Stomach (tissue), 9 donors: Measurements from ENCODE around the gene BCAS3. TPM values are rescaled to one million over a fixed set of nuclear protein-coding genes. Genes with fewer than 3 reads are reported as not detected.
"Not testable (repeated sequence)": the region's sequence is repeated elsewhere in the genome, so short reads cannot be mapped to it uniquely, and the experiment has no call there.

Source experiments
- DNase-seq, 2 donors: peaks; one replicate each; pipeline versions ENCODE4 v3.0.0 to v3.0.0-alpha.2; 2013 to 2019
- H3K27ac ChIP-seq, 5 donors: fragments of 200-600 bp in 4 of 5; sonication (generic) in 4 of 5; one replicate each; pipeline ENCODE4 v1.5.1; 2013 to 2019; ENCODE audit warnings: mild to moderate bottlenecking in 1 of 5, moderate library complexity in 1 of 5
- H3K27me3 ChIP-seq, 3 donors: fragments of 200-600 bp; sonication (generic); one replicate each; pipeline ENCODE4 v1.5.1; 2017 to 2019; ENCODE audit warnings: mixed run types in 1 of 3
- H3K36me3 ChIP-seq, 4 donors: fragments of 200-600 bp; sonication (generic); 1 replicate in 3 of 4; 2 replicates in 1 of 4; pipeline ENCODE4 v1.5.1; 2016 to 2019
- H3K4me1 ChIP-seq, 4 donors: fragments of 200-600 bp; sonication (generic); one replicate each; pipeline ENCODE4 v1.5.1; 2016 to 2019
- H3K4me3 ChIP-seq, 4 donors: fragments of 200-600 bp; sonication (generic) in 3 of 4; one replicate each; pipeline ENCODE4 v1.5.1; 2016 to 2019; ENCODE audit warnings: mild to moderate bottlenecking in 1 of 4
- H3K9me3 ChIP-seq, 4 donors: fragments of 200-600 bp; sonication (generic); one replicate each; pipeline ENCODE4 v1.5.1; 2016 to 2019
- CTCF ChIP-seq, 7 experiments: fragments of 450-650 bp in 4 of 7; fragments of 200-600 bp in 3 of 7; sonication (generic) in 3 of 7; IDR thresholded peaks; one replicate each; pipeline ENCODE4 v1.5.1; 2016 to 2019; ENCODE audit warnings: antibody characterized with exemption in 7 of 7, control low read depth in 2 of 7, mild to moderate bottlenecking in 1 of 7
- EP300 ChIP-seq: sonication (generic); formaldehyde crosslinking; IDR thresholded peaks from one replicate; pipeline ENCODE4 v1.6.1; 2017; ENCODE audit warnings: antibody characterized with exemption
- POLR2A ChIP-seq, 4 donors: fragments of 450-650 bp; IDR thresholded peaks; one replicate each; pipeline ENCODE4 v1.6.1; 2016; ENCODE audit warnings: antibody characterized with exemption in 4 of 4, control low read depth in 2 of 4, mild to moderate bottlenecking in 1 of 4, moderate library complexity in 1 of 4
- POLR2AphosphoS5 ChIP-seq, 3 donors: sonication (generic); formaldehyde crosslinking; IDR thresholded peaks; one replicate each; pipeline ENCODE4 v1.6.1; 2016; ENCODE audit warnings: antibody characterized with exemption in 3 of 3
- WGBS, 5 donors: extraction: QIAGEN DNeasy Blood & Tissue Kit in 3 of 5; methylation state at CpG; one replicate each; pipeline versions ENCODE4 v1.1.5 to v1.1.7; 2013 to 2018; 5-methylcytosine and 5-hydroxymethylcytosine counted together
- intact Hi-C: fragments of 100-400 bp; cut with DNase I; formaldehyde crosslinking; loops from one replicate; pipeline ENCODE4 v1.15.1; 2023; ENCODE audit warnings: low total_unique reads
- polyA plus RNA-seq, 3 donors: library from polyadenylated mRNA; stranded (reverse); fragments of 200-250 nt; gene quantifications; one replicate each; pipeline ENCODE4 v1.2.3, GENCODE V29; 2013
- total RNA-seq, 5 donors: library from RNA; depleted of rRNA; stranded (reverse); fragments of >200 nt; gene quantifications; one replicate each; pipeline versions ENCODE4 v1.1.0 to v1.2.3, GENCODE V29; 2014 to 2016
- donor health status: healthy with polysubstance abuse.
- donor health status: Bipolar disorder and iron deficiency.
- donor health status: healthy.

BCAS3 gene
- total and polyA plus RNA-seq, 8 donors, result 4.9 to 150 (median 25.3) TPM

DNA sequence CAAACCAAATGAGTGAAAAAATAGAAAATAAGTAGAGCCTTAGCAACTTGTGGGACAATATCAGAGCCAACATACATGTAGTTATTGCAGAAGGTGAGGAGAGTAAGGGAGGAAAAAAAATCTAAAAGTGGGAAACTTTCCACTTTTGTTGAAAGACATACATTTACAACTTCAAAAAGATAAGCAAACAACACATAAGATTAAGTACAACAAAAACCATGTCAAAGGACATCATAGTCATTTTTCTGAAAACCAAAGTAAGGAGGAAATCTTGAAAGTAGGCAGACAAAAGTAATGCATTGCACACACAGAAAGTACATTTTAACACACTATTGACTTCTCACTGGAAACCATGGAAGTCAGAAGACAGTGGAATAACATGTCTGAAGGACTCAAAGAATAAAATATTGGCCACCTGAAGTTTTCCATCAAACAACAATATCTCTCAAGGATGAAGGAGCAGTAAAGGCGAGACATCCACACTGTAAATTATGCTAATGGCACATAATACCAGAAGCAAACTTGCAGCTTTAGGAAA, 291.9 kb downstream of the BCAS3 start:
- H3K9me3 ChIP-seq, result no peaks in the 10 kb centered on the region
- DNase-seq, result no peak
- TF ChIP-seq CTCF (IDR thresholded peaks at IDR 0.05), result no peak
- no peak for TF ChIP-seq EP300
- no peak for TF ChIP-seq POLR2A (IDR thresholded peaks at IDR 0.05)
- TF ChIP-seq POLR2AphosphoS5 (IDR thresholded peaks at IDR 0.05), result no peak
- no peaks in the 10 kb centered on the region for H3K27me3 ChIP-seq
- WGBS, 5 donors, result 88 to 98% (median 96%) methylated on average over 1 of the region's 1 CpG
- no peaks in the 10 kb centered on the region for H3K36me3 ChIP-seq
- intact Hi-C loops, result no loop called here
- no peak overlapping the region for H3K27ac ChIP-seq
- H3K4me3 ChIP-seq, result no peak overlapping the region
- H3K4me1 ChIP-seq, result no peaks in the 10 kb centered on the region

GRCh38 chr17:60970741-60971140, 293.1 kb downstream of the BCAS3 start:
- no peak for TF ChIP-seq CTCF (IDR thresholded peaks at IDR 0.05)
- TF ChIP-seq POLR2A (IDR thresholded peaks at IDR 0.05), result no peak
- no peak for TF ChIP-seq EP300
- no peak for TF ChIP-seq POLR2AphosphoS5 (IDR thresholded peaks at IDR 0.05)
- H3K27ac ChIP-seq, result no peak overlapping the region
- H3K4me1 ChIP-seq, result no peaks in the 10 kb centered on the region
- H3K9me3 ChIP-seq, result no peaks in the 10 kb centered on the region
- H3K36me3 ChIP-seq, result no peaks in the 10 kb centered on the region
- H3K4me3 ChIP-seq, result no peak overlapping the region
- DNase-seq, result no peak
- intact Hi-C loops, result no loop called here
- no peaks in the 10 kb centered on the region for H3K27me3 ChIP-seq

DNA sequence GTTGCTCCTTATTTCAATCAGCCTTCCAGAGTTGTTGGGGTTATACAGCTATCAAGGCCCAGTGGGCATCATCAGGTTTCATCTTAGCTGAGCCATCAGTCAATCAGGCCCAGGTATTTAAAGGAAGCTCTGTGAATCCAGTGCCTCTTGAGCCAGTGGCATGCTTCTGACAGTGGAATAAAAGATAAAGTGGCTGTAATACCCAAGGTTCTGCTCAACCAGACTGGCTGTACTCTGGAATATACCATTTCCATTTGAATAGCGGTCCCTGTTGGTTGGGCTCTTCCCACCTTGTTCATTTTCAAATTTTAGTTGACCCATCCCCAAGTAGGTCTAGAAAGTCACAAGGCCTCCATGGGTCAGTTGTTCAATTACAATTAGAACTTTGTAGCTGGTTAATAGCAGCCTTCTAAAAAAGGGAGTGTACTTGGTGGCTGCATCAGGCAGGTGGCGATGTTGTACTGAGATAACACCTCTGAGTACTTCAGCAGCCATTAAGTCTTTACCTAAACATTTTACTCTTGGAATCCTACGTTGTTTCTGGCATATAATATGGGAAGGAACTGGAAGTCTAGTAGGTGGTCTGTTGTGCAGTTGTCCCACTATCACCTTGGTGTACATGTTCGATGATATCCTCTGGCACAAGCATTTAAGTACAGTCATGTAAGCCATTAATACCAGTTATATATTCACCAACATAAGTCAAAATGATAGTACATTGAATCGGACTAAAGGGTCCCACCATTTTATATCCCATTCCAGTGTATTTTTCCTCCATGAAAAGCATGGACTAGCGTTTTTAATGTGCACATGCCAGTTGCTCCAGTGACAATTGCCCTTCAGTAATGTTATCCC, 294.1 kb downstream of the BCAS3 start:
- peak; percentile 40 to 82 for DNase-seq
- intact Hi-C loops, result no loop called here
- H3K36me3 ChIP-seq, result no peaks in the 10 kb centered on the region
- WGBS, 5 donors, result 42 to 55% (median 47%) methylated on average over 6 of the region's 6 CpGs
- H3K27ac ChIP-seq, result no peak overlapping the region
- H3K27me3 ChIP-seq, result no peaks in the 10 kb centered on the region
- H3K4me3 ChIP-seq, result no peak overlapping the region
- no peaks in the 10 kb centered on the region for H3K4me1 ChIP-seq
- peak in 1 of 3 donors; percentile 19 for TF ChIP-seq POLR2AphosphoS5 (IDR thresholded peaks at IDR 0.05)
- TF ChIP-seq POLR2A (IDR thresholded peaks at IDR 0.05), result no peak
- TF ChIP-seq EP300, result no peak
- peak in 5 of 7 experiments; percentile 35 to 58 (median 43) for TF ChIP-seq CTCF (IDR thresholded peaks at IDR 0.05)
- no peaks in the 10 kb centered on the region for H3K9me3 ChIP-seq

DNA sequence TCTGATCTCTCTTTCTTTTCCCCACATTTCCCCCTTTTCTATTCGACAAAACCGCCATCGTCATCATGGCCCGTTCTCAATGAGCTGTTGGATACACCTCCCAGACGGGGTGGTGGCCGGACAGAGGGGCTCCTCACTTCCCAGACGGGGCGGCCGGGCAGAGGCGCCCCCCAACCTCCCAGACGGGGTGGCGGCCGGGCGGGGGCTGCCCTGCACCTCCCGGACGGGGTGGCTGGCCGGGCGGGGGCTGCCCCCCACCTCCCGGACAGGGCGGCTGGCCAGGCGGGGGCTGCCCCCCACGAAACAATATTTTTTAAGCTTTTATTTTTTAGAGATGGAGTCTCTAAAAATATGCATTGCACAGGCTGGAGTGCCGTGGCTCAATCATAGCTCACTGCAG, 299.2 kb downstream of the BCAS3 start:
- H3K9me3 ChIP-seq, H3K36me3 ChIP-seq, H3K27ac ChIP-seq, H3K27me3 ChIP-seq, H3K4me3 ChIP-seq, intact Hi-C loops, DNase-seq, H3K4me1 ChIP-seq: not testable (repeated sequence)
- 95 to 99% (median 98%) methylated on average over 19 to 22 of the region's 23 CpGs for WGBS, 5 donors

DNA sequence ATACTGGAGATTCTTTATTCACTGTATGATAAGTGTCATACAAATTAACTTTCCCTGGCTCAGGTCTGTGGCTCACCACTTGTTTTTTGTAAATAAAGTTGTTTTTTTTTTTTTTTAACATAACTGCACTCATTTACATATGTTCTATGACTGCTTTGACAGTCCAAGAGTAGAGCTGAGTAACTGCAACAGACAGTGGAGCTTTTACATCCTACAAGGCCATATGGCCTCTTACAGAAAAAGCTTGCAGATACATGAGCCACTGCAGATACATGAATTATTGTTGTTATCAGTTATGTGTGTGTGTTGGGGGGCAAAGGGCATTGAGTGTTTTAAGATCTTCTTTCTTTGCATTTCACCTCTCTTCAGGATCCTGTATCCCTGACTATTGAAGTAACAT, 311.7 kb downstream of the BCAS3 start:
- H3K36me3 ChIP-seq, result peaks cover 0 to 6% (median 0%) of the 10 kb centered on the region in 4 donors
- H3K27ac ChIP-seq, result no peak overlapping the region
- H3K4me1 ChIP-seq, result no peaks in the 10 kb centered on the region
- no peak overlapping the region for H3K4me3 ChIP-seq
- H3K9me3 ChIP-seq, result no peaks in the 10 kb centered on the region
- DNase-seq, result no peak
- intact Hi-C loops, result loop anchor here (10.0 kb wide), 1 partner anchor 405 kb away; the partner anchor contains the start of gene TBX2
- H3K27me3 ChIP-seq, result no peaks in the 10 kb centered on the region
- TF ChIP-seq POLR2AphosphoS5 (IDR thresholded peaks at IDR 0.05) (no peak), POLR2A (IDR thresholded peaks at IDR 0.05) (no peak), EP300 (no peak), CTCF (IDR thresholded peaks at IDR 0.05) (no peak)
